WI38 (cell line): ENCODE data around the gene DHX15.

Experiments
- H3K4me3 ChIP-seq: 2 replicates; pipeline ENCODE4 v1.5.1; 2011; ENCODE audit warnings: low read depth, mild to moderate bottlenecking, control low read depth, low read length
- CTCF ChIP-seq: IDR thresholded peaks from 2 replicates; pipeline ENCODE4 v1.5.1; 2012; ENCODE audit warnings: low read depth, mild to moderate bottlenecking, control low read depth, low read length

The DHX15 gene

GRCh38 chr4:24570172-24570571 is 14.2 kb downstream of the DHX15 start:
- no peak for TF ChIP-seq CTCF
- H3K4me3 ChIP-seq, result no peak overlapping the region

GRCh38 chr4:24569662-24570061 is 14.7 kb downstream of the DHX15 start:
- TF ChIP-seq CTCF, result no peak
- H3K4me3 ChIP-seq, result no peak overlapping the region

GRCh38 chr4:24568425-24568824 is 15.9 kb downstream of the DHX15 start:
- TF ChIP-seq CTCF, result no peak

GRCh38 chr4:24565054-24565453 is 19.3 kb downstream of the DHX15 start:
- TF ChIP-seq CTCF, result no peak
- H3K4me3 ChIP-seq, result no peak overlapping the region

More at GRCh38 chr4:24568425-24568824, 15.9 kb downstream of the DHX15 start:
- no peak overlapping the region for H3K4me3 ChIP-seq

GRCh38 chr4:24564488-24564887 is 19.9 kb downstream of the DHX15 start:
- H3K4me3 ChIP-seq, result no peak overlapping the region
- no peak for TF ChIP-seq CTCF

- TF ChIP-seq CTCF, result no peak
- H3K4me3 ChIP-seq, result no peak overlapping the region
These were observed 22.8 kb downstream of the DHX15 start for GRCh38 chr4:24561438-24562139.

- no peak for TF ChIP-seq CTCF
- no peak overlapping the region for H3K4me3 ChIP-seq
These were observed 23.4 kb downstream of the DHX15 start for GRCh38 chr4:24560868-24561368.
